Esophagus muscularis mucosa (tissue), 4 donors: ENCODE results near the gene METTL16.

Source experiments
- EP300 ChIP-seq: sonication (generic); formaldehyde crosslinking; IDR thresholded peaks from one replicate; pipeline ENCODE4 v1.6.1; 2017; ENCODE audit warnings: antibody characterized with exemption
- POLR2A ChIP-seq: fragments of 450-650 bp; IDR thresholded peaks from one replicate; pipeline ENCODE4 v1.6.1; 2017; ENCODE audit warnings: antibody characterized with exemption, moderate library complexity, mild to moderate bottlenecking, low read depth
- POLR2AphosphoS5 ChIP-seq, 2 donors: sonication (generic); formaldehyde crosslinking; IDR thresholded peaks; one replicate each; pipeline ENCODE4 v1.6.1; 2017; ENCODE audit warnings: antibody characterized with exemption in 2 of 2
- TF ChIP-seq, protein P1 (sequence below), 3 experiments: fragments of 200-600 bp in 2 of 3; fragments of 450-650 bp in 1 of 3; sonication (generic) in 2 of 3; IDR thresholded peaks; one replicate each; pipeline ENCODE4 v1.5.1; 2017 to 2019; ENCODE audit warnings: antibody characterized with exemption in 3 of 3, mild to moderate bottlenecking in 2 of 3, moderate library complexity in 1 of 3

DNA sequence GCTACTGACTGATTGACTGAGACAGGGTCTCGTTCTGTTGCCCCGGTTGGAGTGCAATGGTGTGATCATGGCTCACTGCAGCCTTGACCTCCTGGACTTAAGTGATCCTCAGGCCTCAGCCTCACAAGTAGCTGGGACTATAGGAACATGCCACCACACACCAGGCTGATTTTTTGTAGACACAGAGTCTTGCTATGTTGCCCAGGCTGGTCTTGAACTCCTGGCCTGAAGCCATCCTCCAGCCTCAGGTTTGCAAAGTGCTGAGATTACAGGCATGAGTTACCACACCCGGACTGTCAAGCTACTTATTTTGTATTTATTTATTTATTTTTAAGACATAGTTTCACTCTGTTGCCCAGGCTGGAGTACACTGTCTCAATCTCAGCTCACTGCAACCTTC lies 55.2 kb downstream of the METTL16 start:
- TF ChIP-seq, protein P1, sequence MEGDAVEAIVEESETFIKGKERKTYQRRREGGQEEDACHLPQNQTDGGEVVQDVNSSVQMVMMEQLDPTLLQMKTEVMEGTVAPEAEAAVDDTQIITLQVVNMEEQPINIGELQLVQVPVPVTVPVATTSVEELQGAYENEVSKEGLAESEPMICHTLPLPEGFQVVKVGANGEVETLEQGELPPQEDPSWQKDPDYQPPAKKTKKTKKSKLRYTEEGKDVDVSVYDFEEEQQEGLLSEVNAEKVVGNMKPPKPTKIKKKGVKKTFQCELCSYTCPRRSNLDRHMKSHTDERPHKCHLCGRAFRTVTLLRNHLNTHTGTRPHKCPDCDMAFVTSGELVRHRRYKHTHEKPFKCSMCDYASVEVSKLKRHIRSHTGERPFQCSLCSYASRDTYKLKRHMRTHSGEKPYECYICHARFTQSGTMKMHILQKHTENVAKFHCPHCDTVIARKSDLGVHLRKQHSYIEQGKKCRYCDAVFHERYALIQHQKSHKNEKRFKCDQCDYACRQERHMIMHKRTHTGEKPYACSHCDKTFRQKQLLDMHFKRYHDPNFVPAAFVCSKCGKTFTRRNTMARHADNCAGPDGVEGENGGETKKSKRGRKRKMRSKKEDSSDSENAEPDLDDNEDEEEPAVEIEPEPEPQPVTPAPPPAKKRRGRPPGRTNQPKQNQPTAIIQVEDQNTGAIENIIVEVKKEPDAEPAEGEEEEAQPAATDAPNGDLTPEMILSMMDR (IDR thresholded peaks at IDR 0.05): no peak
- no peak for TF ChIP-seq POLR2AphosphoS5 (IDR thresholded peaks at IDR 0.05)
- no peak for TF ChIP-seq POLR2A
- no peak for TF ChIP-seq EP300
